HCT116 (cell line): ENCODE results near the gene RNF41. TPM values are rescaled to one million over a fixed set of nuclear protein-coding genes. Genes with fewer than 3 reads are reported as not detected.

Experiments
- ATAC-seq: fragments of 200-7000 bp; cut with Tn5 transposase; 2 replicates; pipeline ENCODE4 v1.9.1; 2020; ENCODE audit warnings: mild to moderate bottlenecking, moderate library complexity
- BruUV-seq: library from RNA; stranded (reverse); fragments of 400-500 nt; replicated peaks from 2 replicates; lab custom pipeline; 2021; lab: Mats Ljungman, UMichigan
- CTCF ChIA-PET: fragments of 300-600 bp; sonication (Branson Sonifier 250); formaldehyde crosslinking; loops from one replicate; lab custom pipeline; 2021; ENCODE audit warnings: antibody characterized with exemption; lab: Charles Lee
- POLR2A ChIA-PET: fragments of 300-600, 350-600 bp; sonication (Branson Sonifier 250); formaldehyde crosslinking; loops from one replicate; lab custom pipeline; 2021; ENCODE audit warnings: antibody characterized with exemption; lab: Charles Lee
- RAD21 ChIA-PET, 2 experiments: fragments of 300-600 bp; sonication (Branson Sonifier 250); formaldehyde crosslinking; loops; one replicate each; lab custom pipeline; 2023; ENCODE audit warnings: low total read pairs in 2 of 2; ENCODE audit not compliant: uncharacterized antibody in 2 of 2, unreplicated experiment in 2 of 2, low non-redundant PET in 1 of 2; lab: Charles Lee
- DNase-seq: peaks from one replicate; pipeline ENCODE4 v3.0.0-alpha.2; 2010; ENCODE audit warnings: low read depth, low spot score
- H2AFZ ChIP-seq: fragments of 200-600 bp; shearing (Covaris generic), sonication (generic); 2 replicates; pipeline ENCODE4 v1.6.1; 2017; ENCODE audit warnings: low read depth, mixed run types, mixed read lengths, antibody characterized with exemption, low read length; ENCODE audit not compliant: poor library complexity, severe bottlenecking
- H3K27ac ChIP-seq: 2 replicates; pipeline ENCODE4 v1.5.1; 2012; ENCODE audit warnings: low read depth, low read length
- H3K27me3 ChIP-seq: fragments of 200-600 bp; sonication (generic); 2 replicates; pipeline ENCODE4 v1.6.1; 2016; ENCODE audit warnings: mixed run types, low read length, mixed read lengths; ENCODE audit not compliant: insufficient read depth
- H3K36me3 ChIP-seq, 2 experiments: fragments of 200-500 bp in 1 of 2; fragments of 200-600 bp in 1 of 2; sonication (Bioruptor generic) in 1 of 2; sonication (generic) in 1 of 2; 2 replicates each; pipeline versions ENCODE4 v1.5.1 to v1.6.1; 2014 to 2016; ENCODE audit warnings: low read length in 2 of 2, inconsistent platforms in 1 of 2, mixed read lengths in 1 of 2, mixed run types in 1 of 2; ENCODE audit not compliant: insufficient read depth in 2 of 2, control insufficient read depth in 1 of 2
- H3K4me1 ChIP-seq, 2 experiments: fragments of 200-600 bp in 1 of 2; sonication (generic) in 1 of 2; 2 replicates each; pipeline versions ENCODE4 v1.5.1 to v1.6.1; 2012 to 2017; ENCODE audit warnings: low read length in 2 of 2, inconsistent platforms in 1 of 2, mild to moderate bottlenecking in 1 of 2, mixed read lengths in 1 of 2, mixed run types in 1 of 2, moderate library complexity in 1 of 2; ENCODE audit not compliant: insufficient read depth in 2 of 2, control insufficient read depth in 1 of 2
- H3K4me2 ChIP-seq: fragments of 200-600 bp; sonication (generic); 2 replicates; pipeline ENCODE4 v1.6.1; 2017; ENCODE audit warnings: mixed run types, low read length, mixed read lengths
- H3K4me3 ChIP-seq, 2 experiments: fragments of 200-600 bp in 1 of 2; sonication (generic) in 1 of 2; replicated peaks in 1 of 2; 2 replicates each; pipeline ENCODE4 v1.5.1; 2011 to 2016; ENCODE audit warnings: low read length in 2 of 2, control low read depth in 1 of 2, low read depth in 1 of 2, mild to moderate bottlenecking in 1 of 2, mixed read lengths in 1 of 2, mixed run types in 1 of 2
- H3K79me2 ChIP-seq: fragments of 200-600 bp; sonication (generic); 2 replicates; pipeline ENCODE4 v1.6.1; 2017; ENCODE audit warnings: mild to moderate bottlenecking, mixed run types, low read length, moderate library complexity, mixed read lengths; ENCODE audit not compliant: insufficient read depth
- H3K9ac ChIP-seq: fragments of 200-600 bp; sonication (generic); 2 replicates; pipeline ENCODE4 v1.6.1; 2016; ENCODE audit warnings: low read length, mixed read lengths
- H3K9me2 ChIP-seq: fragments of 200-600 bp; sonication (generic), shearing (Covaris generic); 2 replicates; pipeline ENCODE4 v1.6.1; 2017; ENCODE audit warnings: mixed run types, mild to moderate bottlenecking, moderate library complexity; ENCODE audit not compliant: insufficient read depth
- H3K9me3 ChIP-seq, 2 experiments: fragments of 200-500 bp in 1 of 2; fragments of 200-600 bp in 1 of 2; sonication (Bioruptor generic) in 1 of 2; sonication (generic) in 1 of 2; 2 replicates each; pipeline ENCODE4 v1.6.1; 2014 to 2017; ENCODE audit warnings: low read length in 2 of 2, mixed read lengths in 2 of 2, inconsistent platforms in 1 of 2, low read depth in 1 of 2, mild to moderate bottlenecking in 1 of 2, mixed run types in 1 of 2, moderate library complexity in 1 of 2; ENCODE audit not compliant: control insufficient read depth in 1 of 2, insufficient read depth in 1 of 2
- H4K20me1 ChIP-seq: fragments of 200-600 bp; sonication (generic), shearing (Covaris generic); 2 replicates; pipeline ENCODE4 v1.6.1; 2017; ENCODE audit warnings: mixed run types, mild to moderate bottlenecking, moderate library complexity; ENCODE audit not compliant: insufficient read depth
- FOSL1 ChIP-seq: IDR thresholded peaks from 2 replicates; pipeline ENCODE4 v1.6.1; 2012; ENCODE audit warnings: low read depth
- POLR2A ChIP-seq: IDR thresholded peaks from 2 replicates; pipeline ENCODE4 v1.7.0; 2011; ENCODE audit warnings: borderline replicate concordance; ENCODE audit not compliant: insufficient read depth, insufficient read length; ENCODE audit errors: extremely low read depth
- SIN3A ChIP-seq: IDR thresholded peaks from 2 replicates; pipeline ENCODE4 v1.6.1; 2012; ENCODE audit warnings: low read depth
- SRF ChIP-seq: IDR thresholded peaks from 2 replicates; pipeline ENCODE4 v1.6.1; 2012; ENCODE audit warnings: low read depth
- YY1 ChIP-seq: IDR thresholded peaks from 2 replicates; pipeline ENCODE4 v1.6.1; 2011; ENCODE audit warnings: low read length, low read depth, moderate library complexity, mild to moderate bottlenecking; ENCODE audit not compliant: insufficient replicate concordance; ENCODE audit errors: extremely low read depth
- intact Hi-C: fragments of 100-400 bp; cut with micrococcal nuclease; formaldehyde crosslinking; loops from 2 replicates; pipeline ENCODE4 v1.10.0; 2022
- total RNA-seq: library from RNA; stranded (reverse); gene quantifications from one replicate; pipeline ENCODE4 v1.2.1, GENCODE V29; 2021; ENCODE audit not compliant: unreplicated experiment
- TF ChIP-seq, protein P1 (sequence below): IDR thresholded peaks from 2 replicates; pipeline ENCODE4 v1.6.1; 2012
- TF ChIP-seq, protein P2 (sequence below), 3 experiments: fragments of 200-600 bp in 1 of 3; sonication (generic) in 1 of 3; IDR thresholded peaks in 2 of 3; conservative IDR thresholded peaks in 1 of 3; 2 replicates each; pipeline ENCODE4 v1.5.1; 2012 to 2017; ENCODE audit warnings: low read depth in 2 of 3, low read length in 2 of 3, antibody characterized with exemption in 1 of 3, borderline replicate concordance in 1 of 3, control low read depth in 1 of 3, mild to moderate bottlenecking in 1 of 3, mixed read lengths in 1 of 3, mixed run types in 1 of 3, moderate library complexity in 1 of 3; ENCODE audit not compliant: insufficient read depth in 1 of 3

The RNF41 gene
- total RNA-seq, 1 experiment from 2014 or later, result 40.6 TPM

DNA sequence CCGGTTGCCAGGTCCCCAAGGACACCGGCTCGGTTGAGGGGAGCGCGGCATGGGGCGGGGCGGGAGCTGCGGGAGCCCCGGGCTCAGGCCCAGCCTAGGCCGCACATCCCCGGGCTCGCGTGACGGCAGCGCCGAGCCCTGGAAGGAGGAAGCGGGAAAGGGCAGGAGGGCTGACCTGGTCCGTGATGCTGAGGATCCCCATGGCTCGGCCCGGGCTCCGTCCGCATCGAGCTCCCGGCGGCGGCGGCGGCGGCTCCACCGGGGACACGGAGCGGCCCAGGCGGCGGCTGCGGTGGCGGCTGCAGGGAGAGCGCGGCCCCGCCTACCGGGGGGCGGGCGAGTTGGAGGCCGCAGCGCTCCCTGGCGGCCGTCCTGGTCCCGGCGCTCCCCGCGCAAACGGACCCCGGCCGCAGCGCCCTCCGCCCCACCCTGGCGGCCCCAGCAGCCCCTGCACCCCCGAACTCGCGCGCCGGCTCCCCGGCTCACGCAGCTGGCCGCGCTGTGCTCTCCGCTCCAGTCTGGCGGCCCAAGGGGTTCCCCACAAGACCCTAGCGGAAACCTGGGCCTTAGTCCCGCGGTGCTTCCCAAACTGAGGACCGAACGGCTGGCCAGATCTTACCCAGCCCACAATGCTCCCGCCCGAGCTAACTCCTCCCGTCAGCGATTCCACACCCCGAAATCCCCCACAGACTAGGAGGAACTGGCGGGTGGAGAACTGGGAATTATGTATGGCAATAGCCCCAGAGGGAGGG, 36.5 kb upstream of the RNF41 start, which contains the start of gene ANKRD52 (continued):
- TF ChIP-seq YY1, result no peak
- no peak for TF ChIP-seq SRF
- TF ChIP-seq FOSL1, result no peak
- TF ChIP-seq, protein P1, sequence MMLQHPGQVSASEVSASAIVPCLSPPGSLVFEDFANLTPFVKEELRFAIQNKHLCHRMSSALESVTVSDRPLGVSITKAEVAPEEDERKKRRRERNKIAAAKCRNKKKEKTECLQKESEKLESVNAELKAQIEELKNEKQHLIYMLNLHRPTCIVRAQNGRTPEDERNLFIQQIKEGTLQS, result no peak
- TF ChIP-seq, all 23 proteins: peak for 4

DNA sequence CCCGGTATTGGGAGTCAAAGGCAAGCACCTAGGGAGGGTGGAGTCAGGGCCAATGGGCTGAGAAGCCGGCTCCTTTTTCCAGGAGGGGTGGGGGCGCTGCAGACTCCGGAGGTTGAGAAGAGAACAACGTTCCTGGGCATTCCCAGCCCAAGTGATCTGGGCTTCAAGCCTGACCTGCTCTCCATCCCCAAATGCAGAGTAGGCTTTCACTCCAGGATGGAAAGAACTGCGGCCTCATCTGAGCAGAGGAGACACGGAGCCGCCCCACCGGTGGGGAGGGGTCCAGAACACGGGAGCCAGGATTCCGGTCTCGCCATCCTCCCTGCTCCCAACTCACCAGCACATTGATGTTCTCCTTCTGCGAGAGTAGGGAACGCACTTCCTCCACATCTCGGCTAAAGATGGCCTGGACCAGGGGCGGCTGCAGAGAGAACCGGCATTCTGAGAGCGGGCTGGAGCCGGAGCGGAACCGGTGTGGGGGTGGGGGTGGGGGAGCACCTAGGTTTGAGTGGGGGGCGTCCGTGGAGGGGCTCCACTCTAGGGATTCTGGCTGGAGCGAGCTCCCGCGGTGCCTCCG, 35.9 kb upstream of the RNF41 start:
- TF ChIP-seq, protein P2, sequence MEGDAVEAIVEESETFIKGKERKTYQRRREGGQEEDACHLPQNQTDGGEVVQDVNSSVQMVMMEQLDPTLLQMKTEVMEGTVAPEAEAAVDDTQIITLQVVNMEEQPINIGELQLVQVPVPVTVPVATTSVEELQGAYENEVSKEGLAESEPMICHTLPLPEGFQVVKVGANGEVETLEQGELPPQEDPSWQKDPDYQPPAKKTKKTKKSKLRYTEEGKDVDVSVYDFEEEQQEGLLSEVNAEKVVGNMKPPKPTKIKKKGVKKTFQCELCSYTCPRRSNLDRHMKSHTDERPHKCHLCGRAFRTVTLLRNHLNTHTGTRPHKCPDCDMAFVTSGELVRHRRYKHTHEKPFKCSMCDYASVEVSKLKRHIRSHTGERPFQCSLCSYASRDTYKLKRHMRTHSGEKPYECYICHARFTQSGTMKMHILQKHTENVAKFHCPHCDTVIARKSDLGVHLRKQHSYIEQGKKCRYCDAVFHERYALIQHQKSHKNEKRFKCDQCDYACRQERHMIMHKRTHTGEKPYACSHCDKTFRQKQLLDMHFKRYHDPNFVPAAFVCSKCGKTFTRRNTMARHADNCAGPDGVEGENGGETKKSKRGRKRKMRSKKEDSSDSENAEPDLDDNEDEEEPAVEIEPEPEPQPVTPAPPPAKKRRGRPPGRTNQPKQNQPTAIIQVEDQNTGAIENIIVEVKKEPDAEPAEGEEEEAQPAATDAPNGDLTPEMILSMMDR (IDR thresholded peaks at IDR 0.05 in 2 of 3, conservative IDR thresholded peaks at IDR 0.05 in 1 of 3; ENCODE audit: borderline replicate concordance in 1 of 3, insufficient read depth in 1 of 3, low read depth in 2 of 3, low read length in 2 of 3), result peak in 2 of 3 experiments; percentile 3 to 28; a peak in 2 of 6 replicates
- TF ChIP-seq SIN3A (no peak), POLR2A (peak; percentile 16)
- Histone ChIP-seq H3K4me2 (peak overlapping the region; percentile 97), H3K27me3 (no peaks in the 10 kb centered on the region), H3K4me1 (peaks cover 26 to 48% of the 10 kb centered on the region in 2 experiments), H3K79me2 (peaks cover 30% of the 10 kb centered on the region), H3K4me3 (peak overlapping the region; percentile 71 to 89), H3K36me3 (peaks cover 26 to 43% of the 10 kb centered on the region in 2 experiments), H3K9me3 (no peaks in the 10 kb centered on the region), H4K20me1 (no peaks in the 10 kb centered on the region), H2AFZ (no peak overlapping the region), H3K9ac (peak overlapping the region; percentile 89), H3K9me2 (no peaks in the 10 kb centered on the region), H3K27ac (peak overlapping the region; percentile 82)
- RAD21 ChIA-PET, result interaction anchor here in 1 of 2 experiments (0.6 kb wide), 1 partner anchor 100 kb away, joined by 3 read pairs; no protein-coding TSS in a partner anchor
- intact Hi-C loops, result loop anchor here (1.0 to 5.0 kb wide), 2 partner anchors 35 to 64 kb away; partner anchors contain the start of genes NABP2 and RNF41
- ATAC-seq, result peak; percentile 58
- no peak for DNase-seq
- POLR2A ChIA-PET, result interaction anchor here (0.6 kb wide), 1 partner anchor 36 kb away, joined by 3 read pairs; the partner anchor contains the start of gene RNF41
- CTCF ChIA-PET, result interaction anchor here (1.7 kb wide), 2 partner anchors 9 to 68 kb away, joined by 8 to 11 read pairs; partner anchors contain the start of genes COQ10A and SMARCC2
- no TSS peak for BruUV-seq
